AG10803 (cell line): ENCODE data around the gene COQ9.

Experiments
- DNase-seq: peaks from one replicate; pipeline ENCODE4 v3.0.0; 2010; ENCODE audit warnings: low read depth
- H3K4me3 ChIP-seq: 2 replicates; pipeline ENCODE4 v1.5.1; 2011; ENCODE audit warnings: mild to moderate bottlenecking, low read length, control low read depth
- TF ChIP-seq, protein P1 (sequence below): conservative IDR thresholded peaks from 2 replicates; pipeline ENCODE4 v1.5.1; 2011; ENCODE audit warnings: mild to moderate bottlenecking, low read length, control low read depth, inconsistent platforms

Gene COQ9

DNA sequence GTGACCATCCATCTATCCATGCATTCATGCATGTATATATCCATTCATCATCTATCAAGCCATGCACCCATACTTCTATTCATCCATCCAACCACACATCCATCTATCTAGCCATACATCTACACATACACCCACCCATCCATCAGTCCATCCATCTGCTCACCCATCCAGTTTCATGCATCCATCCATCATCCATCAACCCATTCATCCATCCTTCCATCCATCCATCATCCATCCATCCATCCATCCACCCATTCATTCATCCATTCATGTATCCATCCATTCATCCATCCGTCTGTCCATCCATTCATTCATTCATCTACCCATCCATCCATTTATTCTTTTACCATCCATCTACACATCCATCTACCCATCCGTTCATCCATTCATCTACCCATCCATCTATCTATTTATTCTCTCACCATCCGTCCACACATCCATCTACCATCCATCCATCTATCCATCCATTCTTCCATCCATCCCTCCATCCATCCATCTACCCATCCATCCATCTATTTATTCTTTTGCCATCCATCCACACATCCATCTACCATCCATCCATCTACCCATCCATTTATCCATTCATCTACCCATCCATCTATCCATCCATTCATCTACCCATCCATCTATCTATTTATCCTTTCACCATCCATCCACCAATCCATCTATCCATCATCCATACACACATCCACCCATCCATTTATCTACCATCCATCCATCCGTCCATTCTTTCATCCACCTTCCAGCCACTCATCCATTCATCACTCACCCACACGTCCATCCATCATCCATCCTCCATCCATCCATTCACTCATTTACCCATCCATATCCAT is 39.5 kb upstream of the COQ9 start:
- no peak for DNase-seq
- TF ChIP-seq, protein P1, sequence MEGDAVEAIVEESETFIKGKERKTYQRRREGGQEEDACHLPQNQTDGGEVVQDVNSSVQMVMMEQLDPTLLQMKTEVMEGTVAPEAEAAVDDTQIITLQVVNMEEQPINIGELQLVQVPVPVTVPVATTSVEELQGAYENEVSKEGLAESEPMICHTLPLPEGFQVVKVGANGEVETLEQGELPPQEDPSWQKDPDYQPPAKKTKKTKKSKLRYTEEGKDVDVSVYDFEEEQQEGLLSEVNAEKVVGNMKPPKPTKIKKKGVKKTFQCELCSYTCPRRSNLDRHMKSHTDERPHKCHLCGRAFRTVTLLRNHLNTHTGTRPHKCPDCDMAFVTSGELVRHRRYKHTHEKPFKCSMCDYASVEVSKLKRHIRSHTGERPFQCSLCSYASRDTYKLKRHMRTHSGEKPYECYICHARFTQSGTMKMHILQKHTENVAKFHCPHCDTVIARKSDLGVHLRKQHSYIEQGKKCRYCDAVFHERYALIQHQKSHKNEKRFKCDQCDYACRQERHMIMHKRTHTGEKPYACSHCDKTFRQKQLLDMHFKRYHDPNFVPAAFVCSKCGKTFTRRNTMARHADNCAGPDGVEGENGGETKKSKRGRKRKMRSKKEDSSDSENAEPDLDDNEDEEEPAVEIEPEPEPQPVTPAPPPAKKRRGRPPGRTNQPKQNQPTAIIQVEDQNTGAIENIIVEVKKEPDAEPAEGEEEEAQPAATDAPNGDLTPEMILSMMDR = no peak
- H3K4me3 ChIP-seq = no peak overlapping the region

GRCh38 chr16:57409065-57409464 is 38.2 kb upstream of the COQ9 start:
- no peak overlapping the region for H3K4me3 ChIP-seq
- TF ChIP-seq, protein P1 = no peak
- no peak for DNase-seq

GRCh38 chr16:57409870-57410587 is 37.2 kb upstream of the COQ9 start:
- DNase-seq = no peak

DNA sequence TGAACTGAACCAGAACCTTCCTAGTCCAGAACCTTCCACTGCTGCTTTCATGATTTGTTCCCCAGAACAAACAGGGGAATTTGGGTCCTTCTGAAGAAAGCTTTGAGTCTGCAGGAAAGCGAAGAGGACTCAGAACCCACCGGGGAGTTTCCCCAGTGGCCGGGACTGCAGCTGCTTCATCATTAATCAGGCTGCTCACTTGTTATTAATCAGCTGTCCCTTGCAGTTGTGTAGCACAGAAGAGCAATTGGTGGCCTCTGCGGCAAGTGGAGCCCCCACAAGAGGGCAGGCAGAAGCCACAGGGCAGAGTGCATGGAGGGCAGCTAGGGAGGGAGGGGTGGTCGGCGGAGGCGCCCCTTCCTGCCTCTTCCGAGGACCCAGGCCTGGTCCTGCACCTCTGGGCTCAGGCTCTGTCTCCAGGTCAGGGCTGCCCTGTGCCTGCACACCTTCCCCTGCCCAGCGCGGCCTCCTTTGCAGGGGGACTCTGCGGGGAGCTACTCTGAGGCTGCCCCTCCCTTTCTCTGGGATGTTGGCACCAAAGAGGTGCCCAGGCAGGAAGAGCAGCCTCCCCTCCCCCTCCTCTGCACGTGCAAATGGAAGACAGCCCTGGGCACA is 35.8 kb upstream of the COQ9 start:
- no peak for DNase-seq
- TF ChIP-seq, protein P1 = no peak
- H3K4me3 ChIP-seq = no peak overlapping the region

More at GRCh38 chr16:57409870-57410587, 37.2 kb upstream of the COQ9 start:
- TF ChIP-seq, protein P1 = no peak
- H3K4me3 ChIP-seq = no peak overlapping the region

DNA sequence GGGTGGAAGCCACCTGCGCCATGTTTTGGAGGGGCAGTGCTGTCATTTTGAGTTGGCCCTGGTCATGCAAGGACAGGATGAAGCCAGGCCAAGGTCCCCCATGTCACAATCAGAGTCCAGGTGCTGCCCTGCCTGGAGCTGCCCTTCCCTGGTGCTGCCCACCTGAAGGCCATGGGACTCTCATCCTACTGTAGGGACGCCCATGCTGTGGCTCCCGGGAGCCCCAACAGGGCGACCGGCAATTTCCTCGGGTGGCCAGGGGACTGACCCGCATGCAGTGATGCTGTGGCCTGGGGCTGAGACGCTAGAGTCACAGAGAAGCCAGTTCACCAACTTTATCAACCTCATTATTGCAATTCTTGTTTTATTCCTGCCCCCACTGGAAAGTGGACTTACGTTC is 34.7 kb upstream of the COQ9 start:
- no peak overlapping the region for H3K4me3 ChIP-seq
- DNase-seq = no peak
- TF ChIP-seq, protein P1 = no peak

GRCh38 chr16:57413301-57413730 is 34.0 kb upstream of the COQ9 start:
- TF ChIP-seq, protein P1 = no peak
- no peak for DNase-seq
- H3K4me3 ChIP-seq = no peak overlapping the region

GRCh38 chr16:57413733-57414132 is 33.5 kb upstream of the COQ9 start:
- TF ChIP-seq, protein P1 = no peak
- H3K4me3 ChIP-seq = no peak overlapping the region
- no peak for DNase-seq
